ENCODE results near the gene DEPP1.

GRCh38 chr10:44981172-44982113, 2.8 kb upstream of the DEPP1 start:
- TF ChIP-seq CTCF (conservative IDR thresholded peaks at IDR 0.05; ENCODE audit: low read depth, low read length) (no peak), EZH2 (IDR thresholded peaks at IDR 0.05; ENCODE audit: borderline replicate concordance, low read depth, low read length, poor library complexity, severe bottlenecking) (no peak)

Data from A673 (cell line).